ENCODE measurements around the gene TBRG4.

Gene TBRG4

GRCh38 chr7:45073031-45073785 is 38.3 kb downstream of the TBRG4 start:
- peaks cover 15% of the 10 kb centered on the region; the same call in 1 of the 2 replicates for H3K79me2 ChIP-seq (ENCODE audit: insufficient read depth, low read length)
- no peaks in the 10 kb centered on the region for H3K9me2 ChIP-seq (replicated peaks; ENCODE audit: low read depth, low read length)
- no peak; the same call in 1 of the 2 replicates for TF ChIP-seq CTCF (conservative IDR thresholded peaks at IDR 0.05; ENCODE audit: low read length)
- no peak overlapping the region for H2AFZ ChIP-seq (ENCODE audit: low read length)
- H4K20me1 ChIP-seq (ENCODE audit: insufficient read depth, low read length, poor library complexity, severe bottlenecking), result peaks cover 19% of the 10 kb centered on the region
- H3K27me3 ChIP-seq (ENCODE audit: insufficient read depth, low read length, poor library complexity, severe bottlenecking), result no peaks in the 10 kb centered on the region
- peaks cover 99% of the 10 kb centered on the region; the same call in 1 of the 2 replicates for H3K36me3 ChIP-seq (ENCODE audit: insufficient read depth, low read length)
- no peak overlapping the region for H3K4me2 ChIP-seq (ENCODE audit: low read depth, low read length, poor library complexity, severe bottlenecking)
- no peak overlapping the region for H3K4me3 ChIP-seq (ENCODE audit: low read length, poor library complexity, severe bottlenecking)
- H3K4me1 ChIP-seq (ENCODE audit: insufficient read depth, low read length, poor library complexity, severe bottlenecking), result no peaks in the 10 kb centered on the region
- no peaks in the 10 kb centered on the region for H3K9me3 ChIP-seq (ENCODE audit: insufficient read depth, low read depth, low read length)
- H3K9ac ChIP-seq (ENCODE audit: low read depth, low read length, poor library complexity, severe bottlenecking), result no peak overlapping the region
- no peaks in the 10 kb centered on the region for H3F3A ChIP-seq (ENCODE audit: low read depth)

- Histone ChIP-seq H3K4me1 (ENCODE audit: insufficient read depth, low read length, poor library complexity, severe bottlenecking) (no peaks in the 10 kb centered on the region), H4K20me1 (ENCODE audit: insufficient read depth, low read length, poor library complexity, severe bottlenecking) (peaks cover 27% of the 10 kb centered on the region), H3K79me2 (ENCODE audit: insufficient read depth, low read length) (peaks cover 23% of the 10 kb centered on the region; the same call in 1 of the 2 replicates), H3K36me3 (ENCODE audit: insufficient read depth, low read length) (peaks cover 99% of the 10 kb centered on the region; the same call in 1 of the 2 replicates), H2AFZ (ENCODE audit: low read length) (no peak overlapping the region), H3K9ac (ENCODE audit: low read depth, low read length, poor library complexity, severe bottlenecking) (no peak overlapping the region), H3K9me2 (replicated peaks; ENCODE audit: low read depth, low read length) (no peaks in the 10 kb centered on the region), H3K4me2 (ENCODE audit: low read depth, low read length, poor library complexity, severe bottlenecking) (no peak overlapping the region), H3K4me3 (ENCODE audit: low read length, poor library complexity, severe bottlenecking) (no peak overlapping the region), H3F3A (ENCODE audit: low read depth) (no peaks in the 10 kb centered on the region), H3K27me3 (ENCODE audit: insufficient read depth, low read length, poor library complexity, severe bottlenecking) (no peaks in the 10 kb centered on the region), H3K9me3 (ENCODE audit: insufficient read depth, low read depth, low read length) (no peaks in the 10 kb centered on the region)
- TF ChIP-seq CTCF (conservative IDR thresholded peaks at IDR 0.05; ENCODE audit: low read length) (no peak), EZH2phosphoT487 (IDR thresholded peaks at IDR 0.05; ENCODE audit: borderline replicate concordance) (no peak)
Measured at GRCh38 chr7:45072131-45073030, 39.1 kb downstream of the TBRG4 start.

GRCh38 chr7:45071528-45071927 is 40.0 kb downstream of the TBRG4 start:
- Histone ChIP-seq H3K4me1 (ENCODE audit: insufficient read depth, low read length, poor library complexity, severe bottlenecking) (no peaks in the 10 kb centered on the region), H3K9ac (ENCODE audit: low read depth, low read length, poor library complexity, severe bottlenecking) (no peak overlapping the region), H3F3A (ENCODE audit: low read depth) (no peaks in the 10 kb centered on the region), H4K20me1 (ENCODE audit: insufficient read depth, low read length, poor library complexity, severe bottlenecking) (peaks cover 30% of the 10 kb centered on the region), H3K36me3 (ENCODE audit: insufficient read depth, low read length) (peaks cover 95% of the 10 kb centered on the region; the same call in 1 of the 2 replicates), H3K9me3 (ENCODE audit: insufficient read depth, low read depth, low read length) (no peaks in the 10 kb centered on the region), H3K4me3 (ENCODE audit: low read length, poor library complexity, severe bottlenecking) (no peak overlapping the region), H3K79me2 (ENCODE audit: insufficient read depth, low read length) (peaks cover 30% of the 10 kb centered on the region; the same call in 1 of the 2 replicates), H3K27me3 (ENCODE audit: insufficient read depth, low read length, poor library complexity, severe bottlenecking) (no peaks in the 10 kb centered on the region), H3K9me2 (replicated peaks; ENCODE audit: low read depth, low read length) (no peaks in the 10 kb centered on the region), H2AFZ (ENCODE audit: low read length) (no peak overlapping the region), H3K4me2 (ENCODE audit: low read depth, low read length, poor library complexity, severe bottlenecking) (no peak overlapping the region)
- TF ChIP-seq CTCF (conservative IDR thresholded peaks at IDR 0.05; ENCODE audit: low read length) (no peak), EZH2phosphoT487 (IDR thresholded peaks at IDR 0.05; ENCODE audit: borderline replicate concordance) (no peak)

Data from Loucy (cell line).